ENCODE measurements around the gene OTX1.

DNA sequence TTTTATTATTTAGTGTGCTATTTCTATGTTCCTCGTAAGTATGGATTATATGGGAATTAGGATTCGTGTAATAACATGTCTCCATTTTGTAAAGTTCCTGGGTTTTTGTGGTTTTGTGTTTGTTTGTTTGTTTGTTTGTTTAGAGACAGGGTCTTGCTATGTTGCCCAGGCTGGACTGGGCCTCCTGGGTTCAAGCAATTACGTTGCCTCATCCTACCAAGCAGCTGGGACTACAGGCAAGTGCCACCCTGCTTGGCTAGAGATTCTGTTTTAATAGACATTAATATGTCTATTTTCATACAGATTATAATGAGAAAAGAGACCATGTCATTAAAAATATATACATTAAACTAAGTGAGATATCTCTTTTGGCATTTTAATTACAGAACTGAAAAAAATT, 35.2 kb upstream of the OTX1 start:
- TF ChIP-seq POLR2A (IDR thresholded peaks at IDR 0.05; ENCODE audit: low read length): no peak
- TF ChIP-seq GATA1 (IDR thresholded peaks at IDR 0.05; ENCODE audit: low read depth, low read length): no peak

Measured in erythroblast (primary cell).